Measurements from ENCODE around the gene KIAA0753.

DNA sequence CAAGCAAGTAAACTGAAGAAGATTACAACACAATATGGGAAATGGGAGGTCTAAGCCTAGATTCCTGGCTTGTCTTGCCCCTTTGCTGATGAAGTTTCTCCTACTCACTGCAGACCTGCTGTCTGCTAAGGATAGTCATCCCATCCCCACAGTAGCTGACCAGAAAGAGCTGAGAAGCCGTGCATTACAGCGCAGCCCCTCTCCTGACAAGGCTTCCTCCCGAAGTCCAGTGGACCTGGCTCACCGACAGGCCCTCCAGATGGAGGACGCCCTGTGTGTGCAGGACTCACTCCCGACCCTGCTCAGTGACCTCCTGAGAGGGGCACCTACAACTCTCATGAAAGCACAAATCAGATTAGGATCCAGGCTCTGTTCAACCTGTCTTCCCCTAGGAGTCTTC, 35.4 kb downstream of the KIAA0753 start:
- TF ChIP-seq, protein P1, sequence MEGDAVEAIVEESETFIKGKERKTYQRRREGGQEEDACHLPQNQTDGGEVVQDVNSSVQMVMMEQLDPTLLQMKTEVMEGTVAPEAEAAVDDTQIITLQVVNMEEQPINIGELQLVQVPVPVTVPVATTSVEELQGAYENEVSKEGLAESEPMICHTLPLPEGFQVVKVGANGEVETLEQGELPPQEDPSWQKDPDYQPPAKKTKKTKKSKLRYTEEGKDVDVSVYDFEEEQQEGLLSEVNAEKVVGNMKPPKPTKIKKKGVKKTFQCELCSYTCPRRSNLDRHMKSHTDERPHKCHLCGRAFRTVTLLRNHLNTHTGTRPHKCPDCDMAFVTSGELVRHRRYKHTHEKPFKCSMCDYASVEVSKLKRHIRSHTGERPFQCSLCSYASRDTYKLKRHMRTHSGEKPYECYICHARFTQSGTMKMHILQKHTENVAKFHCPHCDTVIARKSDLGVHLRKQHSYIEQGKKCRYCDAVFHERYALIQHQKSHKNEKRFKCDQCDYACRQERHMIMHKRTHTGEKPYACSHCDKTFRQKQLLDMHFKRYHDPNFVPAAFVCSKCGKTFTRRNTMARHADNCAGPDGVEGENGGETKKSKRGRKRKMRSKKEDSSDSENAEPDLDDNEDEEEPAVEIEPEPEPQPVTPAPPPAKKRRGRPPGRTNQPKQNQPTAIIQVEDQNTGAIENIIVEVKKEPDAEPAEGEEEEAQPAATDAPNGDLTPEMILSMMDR (optimal IDR thresholded peaks at IDR 0.05 in 1 of 3, IDR thresholded peaks at IDR 0.05 in 1 of 3, conservative IDR thresholded peaks at IDR 0.05 in 1 of 3; ENCODE audit: extremely low read depth in 1 of 3, insufficient read depth in 2 of 3, low read length in 3 of 3), result no peak
- TF ChIP-seq EZH2 (IDR thresholded peaks at IDR 0.05; ENCODE audit: low read length), result no peak
